Suprapubic skin (tissue), 4 donors: ENCODE results near the gene CNR2. TPM values are rescaled to one million over a fixed set of nuclear protein-coding genes. Genes with fewer than 3 reads are reported as not detected.
A peak's percentile ranks its signal among the peaks of the same experiment; 100 is the strongest.
"Not testable (repeated sequence)": the region's sequence is repeated elsewhere in the genome, so short reads cannot be mapped to it uniquely, and the experiment has no call there.

Experiments used
- DNase-seq, 2 donors: peaks; one replicate each; pipeline ENCODE4 v3.0.0-alpha.2; 2019; ENCODE audit warnings: low spot score in 2 of 2
- H3K27ac ChIP-seq: fragments of 200-600 bp; sonication (generic); one replicate; pipeline ENCODE4 v1.5.1; 2019
- H3K27me3 ChIP-seq: fragments of 200-600 bp; sonication (generic); one replicate; pipeline ENCODE4 v1.5.1; 2019
- H3K36me3 ChIP-seq: fragments of 200-600 bp; sonication (generic); one replicate; pipeline ENCODE4 v1.5.1; 2019
- H3K4me1 ChIP-seq: fragments of 200-600 bp; sonication (generic); one replicate; pipeline ENCODE4 v1.5.1; 2019
- H3K4me3 ChIP-seq: fragments of 200-600 bp; sonication (generic); one replicate; pipeline ENCODE4 v1.5.1; 2019; ENCODE audit warnings: mild to moderate bottlenecking
- H3K9me3 ChIP-seq: fragments of 200-600 bp; sonication (generic); one replicate; pipeline ENCODE4 v1.5.1; 2019
- EP300 ChIP-seq: sonication (generic); formaldehyde crosslinking; IDR thresholded peaks from one replicate; pipeline ENCODE4 v1.6.1; 2017; ENCODE audit warnings: antibody characterized with exemption
- POLR2A ChIP-seq, 2 donors: fragments of 450-650 bp; IDR thresholded peaks; one replicate each; pipeline ENCODE4 v1.6.1; 2017; ENCODE audit warnings: antibody characterized with exemption in 2 of 2, mild to moderate bottlenecking in 2 of 2, moderate library complexity in 2 of 2
- POLR2AphosphoS5 ChIP-seq, 3 donors: sonication (generic); formaldehyde crosslinking; IDR thresholded peaks; one replicate each; pipeline ENCODE4 v1.6.1; 2017; ENCODE audit warnings: antibody characterized with exemption in 3 of 3
- WGBS: methylation state at CpG from one replicate; pipeline ENCODE4 v1.1.5; 2018; 5-methylcytosine and 5-hydroxymethylcytosine counted together
- total RNA-seq, 4 donors: library from RNA; depleted of rRNA; stranded (reverse); fragments of >200 nt; gene quantifications; one replicate each; pipeline ENCODE4 v1.1.0, GENCODE V29; 2016
- TF ChIP-seq, protein P1 (sequence below), 2 donors: fragments of 200-600 bp in 1 of 2; fragments of 450-650 bp in 1 of 2; sonication (generic) in 1 of 2; IDR thresholded peaks; one replicate each; pipeline ENCODE4 v1.5.1; 2016 to 2019; ENCODE audit warnings: antibody characterized with exemption in 2 of 2, mild to moderate bottlenecking in 1 of 2, moderate library complexity in 1 of 2

Gene CNR2
- not detected for total RNA-seq

DNA sequence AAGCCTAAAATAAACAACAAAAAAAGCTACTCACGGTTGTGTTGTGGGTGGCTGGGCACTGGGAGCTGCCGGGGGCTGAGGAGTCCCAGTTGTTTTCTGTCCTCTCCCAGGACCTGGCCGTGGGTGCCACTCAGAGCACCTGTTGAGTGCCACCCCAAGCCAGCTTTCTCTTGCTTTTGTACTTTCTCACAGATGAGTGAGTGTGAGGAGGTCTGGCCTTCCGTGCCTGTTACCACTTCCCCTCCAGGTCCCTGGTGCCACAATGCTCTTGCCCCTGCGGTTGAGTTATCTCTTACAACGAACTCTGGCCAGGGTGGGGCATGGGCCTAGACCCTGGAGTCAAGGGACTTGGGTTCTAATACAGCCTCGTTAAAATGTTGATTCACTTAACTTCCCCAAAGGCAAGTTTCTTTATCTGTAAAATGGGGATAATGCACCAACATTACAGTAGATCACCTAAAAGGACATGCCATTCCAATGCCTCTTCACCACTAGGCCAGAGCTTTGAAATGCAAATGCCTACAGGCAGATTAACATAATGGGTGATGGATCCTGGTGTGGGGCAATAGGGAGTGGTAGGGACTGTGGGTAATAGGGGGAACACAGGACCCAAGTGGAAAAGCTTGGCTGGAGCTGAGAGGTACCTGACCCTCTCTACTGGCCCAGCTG, at the start of gene CNR2:
Gene CNR2, minus strand, starts transcription at position 151 of the 669 bp plus-strand sequence. CDS start 37,745 bp downstream, outside the sequence.
- DNase-seq: no peak
- WGBS: 78% methylated on average over 7 of the region's 7 CpGs
- Histone ChIP-seq H3K4me3 (no peak within 1 kb of the TSS), H3K9me3 (no peaks in the 10 kb centered on the region), H3K36me3 (no peaks in the 10 kb centered on the region), H3K27me3 (no peaks in the 10 kb centered on the region), H3K4me1 (peaks cover 13% of the 10 kb centered on the region), H3K27ac (no peak within 1 kb of the TSS)
- TF ChIP-seq POLR2A (IDR thresholded peaks at IDR 0.05) (no peak), EP300 (no peak), POLR2AphosphoS5 (IDR thresholded peaks at IDR 0.05) (no peak)
- TF ChIP-seq, protein P1, sequence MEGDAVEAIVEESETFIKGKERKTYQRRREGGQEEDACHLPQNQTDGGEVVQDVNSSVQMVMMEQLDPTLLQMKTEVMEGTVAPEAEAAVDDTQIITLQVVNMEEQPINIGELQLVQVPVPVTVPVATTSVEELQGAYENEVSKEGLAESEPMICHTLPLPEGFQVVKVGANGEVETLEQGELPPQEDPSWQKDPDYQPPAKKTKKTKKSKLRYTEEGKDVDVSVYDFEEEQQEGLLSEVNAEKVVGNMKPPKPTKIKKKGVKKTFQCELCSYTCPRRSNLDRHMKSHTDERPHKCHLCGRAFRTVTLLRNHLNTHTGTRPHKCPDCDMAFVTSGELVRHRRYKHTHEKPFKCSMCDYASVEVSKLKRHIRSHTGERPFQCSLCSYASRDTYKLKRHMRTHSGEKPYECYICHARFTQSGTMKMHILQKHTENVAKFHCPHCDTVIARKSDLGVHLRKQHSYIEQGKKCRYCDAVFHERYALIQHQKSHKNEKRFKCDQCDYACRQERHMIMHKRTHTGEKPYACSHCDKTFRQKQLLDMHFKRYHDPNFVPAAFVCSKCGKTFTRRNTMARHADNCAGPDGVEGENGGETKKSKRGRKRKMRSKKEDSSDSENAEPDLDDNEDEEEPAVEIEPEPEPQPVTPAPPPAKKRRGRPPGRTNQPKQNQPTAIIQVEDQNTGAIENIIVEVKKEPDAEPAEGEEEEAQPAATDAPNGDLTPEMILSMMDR (IDR thresholded peaks at IDR 0.05): no peak

DNA sequence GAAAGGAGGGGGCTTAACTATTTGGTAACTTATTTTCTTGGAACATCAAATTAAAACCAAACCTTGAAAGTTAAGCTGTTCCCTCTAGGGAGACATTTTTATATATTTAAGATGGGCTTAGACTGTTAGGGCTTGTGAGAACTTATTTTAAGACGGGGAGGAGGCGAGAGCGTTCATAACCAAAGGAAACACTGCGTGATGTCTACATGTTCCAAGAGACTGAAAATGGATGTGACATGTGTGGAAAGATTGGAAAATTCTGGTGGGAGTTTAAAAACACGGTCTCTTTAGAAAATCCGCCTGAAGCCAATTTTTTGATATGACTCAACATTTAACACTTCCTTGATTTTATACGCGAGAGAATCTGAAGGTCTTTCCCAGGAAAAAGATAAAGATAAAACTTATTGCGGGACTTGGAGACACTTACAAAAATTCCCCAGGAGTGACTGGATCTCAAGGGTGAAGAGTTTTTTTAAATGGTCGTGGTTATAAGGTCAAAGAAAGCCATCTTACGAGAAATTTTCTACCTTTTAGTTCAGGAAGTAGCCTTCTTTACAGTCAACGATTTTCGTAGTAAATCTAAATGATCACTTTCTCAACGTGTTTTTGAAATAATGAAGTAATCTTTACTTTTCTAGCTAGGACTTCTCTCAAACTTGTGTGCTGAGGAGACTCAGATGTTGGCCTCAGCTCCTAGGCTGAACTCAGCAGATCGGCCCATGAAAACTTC, 47.3 kb upstream of the CNR2 start:
- Histone ChIP-seq H3K9me3 (no peaks in the 10 kb centered on the region), H3K36me3 (peaks cover 15% of the 10 kb centered on the region), H3K4me1 (peaks cover 52% of the 10 kb centered on the region), H3K27ac (peak overlapping the region; percentile 100), H3K4me3 (peak overlapping the region; percentile 74), H3K27me3 (no peaks in the 10 kb centered on the region)
- under 1% methylated on average over 15 of the region's 15 CpGs for WGBS
- no peak for DNase-seq
- peak in 1 of 2 donors; percentile 17 for TF ChIP-seq POLR2A (IDR thresholded peaks at IDR 0.05)
- TF ChIP-seq, protein P1 (IDR thresholded peaks at IDR 0.05): no peak
- TF ChIP-seq EP300: no peak
- no peak for TF ChIP-seq POLR2AphosphoS5 (IDR thresholded peaks at IDR 0.05)

DNA sequence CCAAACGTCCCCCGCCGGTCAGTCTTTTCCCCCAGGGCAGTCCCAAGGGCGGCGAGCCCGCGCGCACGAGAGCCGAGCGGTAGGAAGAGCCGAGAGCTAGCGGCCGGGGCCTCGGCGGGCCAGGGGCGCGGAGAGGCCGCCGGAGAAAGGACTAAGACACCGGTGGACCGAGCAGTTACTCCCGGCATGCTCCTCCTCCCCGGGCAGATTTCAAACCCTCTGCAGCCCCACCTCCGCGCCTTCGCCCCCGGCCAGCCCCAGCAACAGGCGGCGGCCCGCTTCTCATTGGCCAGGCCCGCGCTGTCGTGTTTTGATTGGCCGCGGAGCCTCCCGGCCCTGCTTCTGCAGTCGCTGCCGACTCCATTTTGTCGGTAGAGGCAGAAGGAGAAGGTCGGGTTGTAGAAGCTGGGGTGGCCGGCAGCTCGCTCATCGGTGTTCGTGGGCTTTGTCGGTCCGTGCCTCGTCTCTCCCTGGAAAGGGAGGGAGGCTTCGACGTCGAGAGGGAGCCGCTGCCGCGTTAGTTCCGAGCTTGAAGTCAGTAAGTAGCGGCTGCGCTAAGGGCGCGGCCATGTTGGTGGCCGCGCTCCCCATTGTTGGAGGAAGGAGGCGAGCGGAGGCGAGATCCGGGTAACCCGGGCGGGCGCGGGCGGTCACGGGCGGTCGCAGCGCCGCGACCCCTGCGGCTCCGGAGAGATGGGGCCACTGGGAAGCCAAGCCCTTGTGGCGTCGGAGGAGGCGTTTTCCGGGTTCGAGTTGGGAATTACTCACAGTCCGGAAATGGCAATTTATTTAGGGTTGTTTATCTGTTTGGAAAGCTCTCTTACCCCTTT, 46.5 kb upstream of the CNR2 start, which contains the start of gene PNRC2:
Gene PNRC2, plus strand, starts transcription at position 368 of the 830 bp plus-strand sequence. CDS start 1,630 bp downstream, outside the sequence.
- under 1% methylated on average over 55 of the region's 84 CpGs for WGBS
- no peaks in the 10 kb centered on the region for H3K9me3 ChIP-seq
- DNase-seq: peak; percentile 98 to 99
- no peaks in the 10 kb centered on the region for H3K27me3 ChIP-seq
- peak within 1 kb of the TSS; percentile 100 for H3K27ac ChIP-seq
- TF ChIP-seq EP300: no peak
- peak; percentile 73 to 94 for TF ChIP-seq POLR2A (IDR thresholded peaks at IDR 0.05)
- TF ChIP-seq POLR2AphosphoS5 (IDR thresholded peaks at IDR 0.05): peak; percentile 83 to 95 (median 94)
- TF ChIP-seq, protein P1 (IDR thresholded peaks at IDR 0.05): no peak
- peaks cover 15% of the 10 kb centered on the region for H3K36me3 ChIP-seq
- peaks cover 55% of the 10 kb centered on the region for H3K4me1 ChIP-seq
- H3K4me3 ChIP-seq: peak within 1 kb of the TSS; percentile 74

DNA sequence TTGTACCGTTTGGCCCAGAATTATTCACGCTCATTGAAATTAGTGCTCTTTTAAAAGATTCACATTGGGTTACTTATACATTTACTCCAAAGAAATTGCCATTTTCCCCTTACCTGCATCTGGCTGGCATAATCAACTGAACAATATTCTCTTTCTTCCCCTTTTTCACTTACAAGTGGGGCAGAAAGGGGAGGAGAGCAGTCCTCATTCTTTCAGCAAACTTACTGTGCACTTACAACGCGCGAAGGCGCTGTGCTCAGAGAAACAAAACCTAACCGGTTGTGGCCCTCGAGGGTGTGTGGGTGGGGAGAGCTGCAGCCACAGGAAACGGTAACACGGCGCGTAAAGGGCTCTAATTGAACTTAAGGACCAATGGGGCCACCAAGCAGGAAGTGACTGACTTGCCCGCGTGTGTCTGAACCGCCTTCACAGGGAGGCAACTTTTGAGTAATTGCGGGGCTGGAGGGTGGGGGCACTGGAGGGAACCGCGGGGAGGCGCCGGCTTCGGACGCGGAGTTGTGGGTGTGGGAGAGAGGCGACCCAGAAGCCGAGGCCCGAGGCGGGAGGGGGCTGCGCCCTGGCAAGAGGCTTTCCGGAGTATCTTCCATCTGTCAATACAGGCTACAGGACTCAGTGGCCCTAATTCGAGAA, 45.8 kb upstream of the CNR2 start:
- peak; percentile 92 to 93 for DNase-seq
- Histone ChIP-seq H3K4me1 (peaks cover 51% of the 10 kb centered on the region), H3K36me3 (peaks cover 10% of the 10 kb centered on the region), H3K9me3 (no peaks in the 10 kb centered on the region), H3K27ac (peak overlapping the region; percentile 100), H3K4me3 (peak overlapping the region; percentile 74), H3K27me3 (no peaks in the 10 kb centered on the region)
- 1% methylated on average over 14 of the region's 30 CpGs for WGBS
- TF ChIP-seq EP300 (no peak), POLR2AphosphoS5 (IDR thresholded peaks at IDR 0.05) (peak in 1 of 3 donors; percentile 68), POLR2A (IDR thresholded peaks at IDR 0.05) (no peak)
- TF ChIP-seq, protein P1 (IDR thresholded peaks at IDR 0.05): peak in 1 of 2 donors; percentile 17

DNA sequence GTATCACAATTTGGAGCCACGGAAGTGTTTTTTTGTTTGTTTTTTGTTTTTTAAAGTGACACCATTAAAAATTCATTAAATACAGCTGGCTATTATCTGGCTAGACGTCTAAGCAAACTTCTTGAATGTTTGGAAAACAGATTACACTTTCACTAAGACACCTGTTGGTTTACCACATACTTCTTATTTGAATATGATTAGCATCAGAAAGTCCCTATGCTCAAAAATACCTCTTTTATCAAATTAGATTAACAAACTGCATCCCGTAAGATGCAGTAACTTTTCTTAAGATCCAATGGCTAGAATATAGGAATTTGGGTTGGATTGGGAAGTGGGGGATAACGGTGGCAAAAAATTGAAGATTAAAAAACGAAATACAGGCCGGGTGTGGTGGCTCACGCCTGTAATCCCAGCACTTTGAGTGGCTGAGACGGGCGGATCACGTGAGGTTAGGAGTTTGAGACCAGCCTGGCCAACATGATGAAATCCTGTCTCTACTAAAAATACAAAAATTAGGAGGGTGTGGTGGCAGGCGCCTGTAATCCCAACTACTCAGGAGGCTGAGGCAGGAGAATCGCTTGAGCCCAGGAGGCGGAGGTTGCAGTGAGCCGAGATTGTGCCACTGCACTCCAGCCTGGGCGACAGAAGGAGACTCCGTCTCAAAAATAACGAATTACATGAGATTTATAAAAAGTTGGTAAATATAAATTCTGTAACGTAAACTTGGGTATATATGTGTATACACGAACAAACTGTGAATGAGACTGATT, 45.1 kb upstream of the CNR2 start:
- not testable (repeated sequence) for H3K36me3 ChIP-seq, DNase-seq, H3K27me3 ChIP-seq, H3K9me3 ChIP-seq
- Histone ChIP-seq H3K4me3 (peak overlapping the region; percentile 74), H3K27ac (peak overlapping the region; percentile 100), H3K4me1 (peaks cover 51% of the 10 kb centered on the region)
- WGBS: 48% methylated on average over 19 of the region's 19 CpGs
